HCT116 (cell line): ENCODE results near the gene C22orf42. TPM values are rescaled to one million over a fixed set of nuclear protein-coding genes. Genes with fewer than 3 reads are reported as not detected.

Experiments used
- ATAC-seq: fragments of 200-7000 bp; cut with Tn5 transposase; 2 replicates; pipeline ENCODE4 v1.9.1; 2020; ENCODE audit warnings: mild to moderate bottlenecking, moderate library complexity
- BruUV-seq: library from RNA; stranded (reverse); fragments of 400-500 nt; replicated peaks from 2 replicates; lab custom pipeline; 2021; lab: Mats Ljungman, UMichigan
- CTCF ChIA-PET: fragments of 300-600 bp; sonication (Branson Sonifier 250); formaldehyde crosslinking; loops from one replicate; lab custom pipeline; 2021; ENCODE audit warnings: antibody characterized with exemption; lab: Charles Lee
- POLR2A ChIA-PET: fragments of 300-600, 350-600 bp; sonication (Branson Sonifier 250); formaldehyde crosslinking; loops from one replicate; lab custom pipeline; 2021; ENCODE audit warnings: antibody characterized with exemption; lab: Charles Lee
- RAD21 ChIA-PET, 2 experiments: fragments of 300-600 bp; sonication (Branson Sonifier 250); formaldehyde crosslinking; loops; one replicate each; lab custom pipeline; 2023; ENCODE audit warnings: low total read pairs in 2 of 2; ENCODE audit not compliant: uncharacterized antibody in 2 of 2, unreplicated experiment in 2 of 2, low non-redundant PET in 1 of 2; lab: Charles Lee
- DNase-seq: peaks from one replicate; pipeline ENCODE4 v3.0.0-alpha.2; 2010; ENCODE audit warnings: low read depth, low spot score
- H2AFZ ChIP-seq: fragments of 200-600 bp; shearing (Covaris generic), sonication (generic); 2 replicates; pipeline ENCODE4 v1.6.1; 2017; ENCODE audit warnings: low read depth, mixed run types, mixed read lengths, antibody characterized with exemption, low read length; ENCODE audit not compliant: poor library complexity, severe bottlenecking
- H3K27ac ChIP-seq: 2 replicates; pipeline ENCODE4 v1.5.1; 2012; ENCODE audit warnings: low read depth, low read length
- H3K27me3 ChIP-seq: fragments of 200-600 bp; sonication (generic); 2 replicates; pipeline ENCODE4 v1.6.1; 2016; ENCODE audit warnings: mixed run types, low read length, mixed read lengths; ENCODE audit not compliant: insufficient read depth
- H3K36me3 ChIP-seq, 2 experiments: fragments of 200-500 bp in 1 of 2; fragments of 200-600 bp in 1 of 2; sonication (Bioruptor generic) in 1 of 2; sonication (generic) in 1 of 2; 2 replicates each; pipeline versions ENCODE4 v1.5.1 to v1.6.1; 2014 to 2016; ENCODE audit warnings: low read length in 2 of 2, inconsistent platforms in 1 of 2, mixed read lengths in 1 of 2, mixed run types in 1 of 2; ENCODE audit not compliant: insufficient read depth in 2 of 2, control insufficient read depth in 1 of 2
- H3K4me1 ChIP-seq, 2 experiments: fragments of 200-600 bp in 1 of 2; sonication (generic) in 1 of 2; 2 replicates each; pipeline versions ENCODE4 v1.5.1 to v1.6.1; 2012 to 2017; ENCODE audit warnings: low read length in 2 of 2, inconsistent platforms in 1 of 2, mild to moderate bottlenecking in 1 of 2, mixed read lengths in 1 of 2, mixed run types in 1 of 2, moderate library complexity in 1 of 2; ENCODE audit not compliant: insufficient read depth in 2 of 2, control insufficient read depth in 1 of 2
- H3K4me2 ChIP-seq: fragments of 200-600 bp; sonication (generic); 2 replicates; pipeline ENCODE4 v1.6.1; 2017; ENCODE audit warnings: mixed run types, low read length, mixed read lengths
- H3K4me3 ChIP-seq, 2 experiments: fragments of 200-600 bp in 1 of 2; sonication (generic) in 1 of 2; replicated peaks in 1 of 2; 2 replicates each; pipeline ENCODE4 v1.5.1; 2011 to 2016; ENCODE audit warnings: low read length in 2 of 2, control low read depth in 1 of 2, low read depth in 1 of 2, mild to moderate bottlenecking in 1 of 2, mixed read lengths in 1 of 2, mixed run types in 1 of 2
- H3K79me2 ChIP-seq: fragments of 200-600 bp; sonication (generic); 2 replicates; pipeline ENCODE4 v1.6.1; 2017; ENCODE audit warnings: mild to moderate bottlenecking, mixed run types, low read length, moderate library complexity, mixed read lengths; ENCODE audit not compliant: insufficient read depth
- H3K9ac ChIP-seq: fragments of 200-600 bp; sonication (generic); 2 replicates; pipeline ENCODE4 v1.6.1; 2016; ENCODE audit warnings: low read length, mixed read lengths
- H3K9me2 ChIP-seq: fragments of 200-600 bp; sonication (generic), shearing (Covaris generic); 2 replicates; pipeline ENCODE4 v1.6.1; 2017; ENCODE audit warnings: mixed run types, mild to moderate bottlenecking, moderate library complexity; ENCODE audit not compliant: insufficient read depth
- H3K9me3 ChIP-seq, 2 experiments: fragments of 200-500 bp in 1 of 2; fragments of 200-600 bp in 1 of 2; sonication (Bioruptor generic) in 1 of 2; sonication (generic) in 1 of 2; 2 replicates each; pipeline ENCODE4 v1.6.1; 2014 to 2017; ENCODE audit warnings: low read length in 2 of 2, mixed read lengths in 2 of 2, inconsistent platforms in 1 of 2, low read depth in 1 of 2, mild to moderate bottlenecking in 1 of 2, mixed run types in 1 of 2, moderate library complexity in 1 of 2; ENCODE audit not compliant: control insufficient read depth in 1 of 2, insufficient read depth in 1 of 2
- H4K20me1 ChIP-seq: fragments of 200-600 bp; sonication (generic), shearing (Covaris generic); 2 replicates; pipeline ENCODE4 v1.6.1; 2017; ENCODE audit warnings: mixed run types, mild to moderate bottlenecking, moderate library complexity; ENCODE audit not compliant: insufficient read depth
- EZH2 ChIP-seq: fragments of 200-600 bp; sonication (generic); IDR thresholded peaks from 2 replicates; pipeline ENCODE4 v1.6.1; 2017; ENCODE audit warnings: antibody characterized with exemption, mixed run types
- FOSL1 ChIP-seq: IDR thresholded peaks from 2 replicates; pipeline ENCODE4 v1.6.1; 2012; ENCODE audit warnings: low read depth
- JUND ChIP-seq: IDR thresholded peaks from 2 replicates; pipeline ENCODE4 v1.6.1; 2012
- POLR2A ChIP-seq: IDR thresholded peaks from 2 replicates; pipeline ENCODE4 v1.7.0; 2011; ENCODE audit warnings: borderline replicate concordance; ENCODE audit not compliant: insufficient read depth, insufficient read length; ENCODE audit errors: extremely low read depth
- TCF7L2 ChIP-seq: IDR thresholded peaks from 2 replicates; pipeline ENCODE4 v1.7.0; 2011; ENCODE audit warnings: borderline replicate concordance, inconsistent platforms; ENCODE audit not compliant: insufficient read depth, insufficient read length; ENCODE audit errors: extremely low read depth
- ZNF274 ChIP-seq: fragments of 200-500 bp; sonication (Bioruptor generic); IDR thresholded peaks from 2 replicates; pipeline ENCODE4 v1.6.1; 2014; ENCODE audit warnings: mild to moderate bottlenecking, low read depth, low read length, inconsistent platforms
- intact Hi-C: fragments of 100-400 bp; cut with micrococcal nuclease; formaldehyde crosslinking; loops from 2 replicates; pipeline ENCODE4 v1.10.0; 2022
- total RNA-seq: library from RNA; stranded (reverse); gene quantifications from one replicate; pipeline ENCODE4 v1.2.1, GENCODE V29; 2021; ENCODE audit not compliant: unreplicated experiment
- TF ChIP-seq, protein P1 (sequence below), 3 experiments: fragments of 200-600 bp in 1 of 3; sonication (generic) in 1 of 3; IDR thresholded peaks in 2 of 3; conservative IDR thresholded peaks in 1 of 3; 2 replicates each; pipeline ENCODE4 v1.5.1; 2012 to 2017; ENCODE audit warnings: low read depth in 2 of 3, low read length in 2 of 3, antibody characterized with exemption in 1 of 3, borderline replicate concordance in 1 of 3, control low read depth in 1 of 3, mild to moderate bottlenecking in 1 of 3, mixed read lengths in 1 of 3, mixed run types in 1 of 3, moderate library complexity in 1 of 3; ENCODE audit not compliant: insufficient read depth in 1 of 3
- TF ChIP-seq, protein P2 (sequence below): IDR thresholded peaks from 2 replicates; pipeline ENCODE4 v1.6.1; 2012; ENCODE audit warnings: low read depth
- TF ChIP-seq, protein P3 (sequence below): IDR thresholded peaks from 2 replicates; pipeline ENCODE4 v1.6.1; 2012

The C22orf42 gene
- total RNA-seq, 1 experiment from 2014 or later = not detected

DNA sequence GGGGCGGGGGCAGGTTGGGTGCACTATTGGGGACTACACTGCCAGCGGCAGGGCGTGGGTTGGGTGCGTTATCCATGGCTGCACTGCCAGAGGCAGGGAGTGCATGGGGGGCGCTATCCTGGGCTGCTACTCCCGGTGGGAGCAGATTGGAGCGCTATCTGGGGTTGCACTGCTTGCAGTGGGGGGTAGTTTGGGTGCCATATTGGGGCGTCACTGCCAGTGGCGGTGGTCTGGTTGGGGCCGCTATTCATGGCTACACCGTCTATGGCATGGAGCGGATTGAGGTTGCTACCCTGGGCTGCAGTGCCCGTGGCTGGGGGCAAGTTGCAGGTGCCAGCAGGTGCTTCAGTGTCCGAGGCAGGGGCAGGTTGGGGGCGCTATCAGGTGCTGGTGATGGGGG lies 36.2 kb downstream of the C22orf42 start:
- CTCF ChIA-PET = no interaction called here
- no peak for TF ChIP-seq FOSL1
- TF ChIP-seq, protein P1, sequence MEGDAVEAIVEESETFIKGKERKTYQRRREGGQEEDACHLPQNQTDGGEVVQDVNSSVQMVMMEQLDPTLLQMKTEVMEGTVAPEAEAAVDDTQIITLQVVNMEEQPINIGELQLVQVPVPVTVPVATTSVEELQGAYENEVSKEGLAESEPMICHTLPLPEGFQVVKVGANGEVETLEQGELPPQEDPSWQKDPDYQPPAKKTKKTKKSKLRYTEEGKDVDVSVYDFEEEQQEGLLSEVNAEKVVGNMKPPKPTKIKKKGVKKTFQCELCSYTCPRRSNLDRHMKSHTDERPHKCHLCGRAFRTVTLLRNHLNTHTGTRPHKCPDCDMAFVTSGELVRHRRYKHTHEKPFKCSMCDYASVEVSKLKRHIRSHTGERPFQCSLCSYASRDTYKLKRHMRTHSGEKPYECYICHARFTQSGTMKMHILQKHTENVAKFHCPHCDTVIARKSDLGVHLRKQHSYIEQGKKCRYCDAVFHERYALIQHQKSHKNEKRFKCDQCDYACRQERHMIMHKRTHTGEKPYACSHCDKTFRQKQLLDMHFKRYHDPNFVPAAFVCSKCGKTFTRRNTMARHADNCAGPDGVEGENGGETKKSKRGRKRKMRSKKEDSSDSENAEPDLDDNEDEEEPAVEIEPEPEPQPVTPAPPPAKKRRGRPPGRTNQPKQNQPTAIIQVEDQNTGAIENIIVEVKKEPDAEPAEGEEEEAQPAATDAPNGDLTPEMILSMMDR (IDR thresholded peaks at IDR 0.05 in 2 of 3, conservative IDR thresholded peaks at IDR 0.05 in 1 of 3; ENCODE audit: borderline replicate concordance in 1 of 3, insufficient read depth in 1 of 3, low read depth in 2 of 3, low read length in 2 of 3) = no peak
- TF ChIP-seq, protein P2, sequence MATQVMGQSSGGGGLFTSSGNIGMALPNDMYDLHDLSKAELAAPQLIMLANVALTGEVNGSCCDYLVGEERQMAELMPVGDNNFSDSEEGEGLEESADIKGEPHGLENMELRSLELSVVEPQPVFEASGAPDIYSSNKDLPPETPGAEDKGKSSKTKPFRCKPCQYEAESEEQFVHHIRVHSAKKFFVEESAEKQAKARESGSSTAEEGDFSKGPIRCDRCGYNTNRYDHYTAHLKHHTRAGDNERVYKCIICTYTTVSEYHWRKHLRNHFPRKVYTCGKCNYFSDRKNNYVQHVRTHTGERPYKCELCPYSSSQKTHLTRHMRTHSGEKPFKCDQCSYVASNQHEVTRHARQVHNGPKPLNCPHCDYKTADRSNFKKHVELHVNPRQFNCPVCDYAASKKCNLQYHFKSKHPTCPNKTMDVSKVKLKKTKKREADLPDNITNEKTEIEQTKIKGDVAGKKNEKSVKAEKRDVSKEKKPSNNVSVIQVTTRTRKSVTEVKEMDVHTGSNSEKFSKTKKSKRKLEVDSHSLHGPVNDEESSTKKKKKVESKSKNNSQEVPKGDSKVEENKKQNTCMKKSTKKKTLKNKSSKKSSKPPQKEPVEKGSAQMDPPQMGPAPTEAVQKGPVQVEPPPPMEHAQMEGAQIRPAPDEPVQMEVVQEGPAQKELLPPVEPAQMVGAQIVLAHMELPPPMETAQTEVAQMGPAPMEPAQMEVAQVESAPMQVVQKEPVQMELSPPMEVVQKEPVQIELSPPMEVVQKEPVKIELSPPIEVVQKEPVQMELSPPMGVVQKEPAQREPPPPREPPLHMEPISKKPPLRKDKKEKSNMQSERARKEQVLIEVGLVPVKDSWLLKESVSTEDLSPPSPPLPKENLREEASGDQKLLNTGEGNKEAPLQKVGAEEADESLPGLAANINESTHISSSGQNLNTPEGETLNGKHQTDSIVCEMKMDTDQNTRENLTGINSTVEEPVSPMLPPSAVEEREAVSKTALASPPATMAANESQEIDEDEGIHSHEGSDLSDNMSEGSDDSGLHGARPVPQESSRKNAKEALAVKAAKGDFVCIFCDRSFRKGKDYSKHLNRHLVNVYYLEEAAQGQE = no peak
- no peak for TF ChIP-seq TCF7L2
- no peak for TF ChIP-seq POLR2A
- TF ChIP-seq ZNF274 = no peak
- no peak for TF ChIP-seq EZH2
- TF ChIP-seq, protein P3, sequence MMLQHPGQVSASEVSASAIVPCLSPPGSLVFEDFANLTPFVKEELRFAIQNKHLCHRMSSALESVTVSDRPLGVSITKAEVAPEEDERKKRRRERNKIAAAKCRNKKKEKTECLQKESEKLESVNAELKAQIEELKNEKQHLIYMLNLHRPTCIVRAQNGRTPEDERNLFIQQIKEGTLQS = no peak
- no peak for TF ChIP-seq JUND

More for the DNA sequence above, 36.2 kb downstream of the C22orf42 start:
- no peak overlapping the region for H3K27ac ChIP-seq
- H3K36me3 ChIP-seq = no peaks in the 10 kb centered on the region
- H3K4me1 ChIP-seq = no peaks in the 10 kb centered on the region
- ChIA-PET RAD21 (no interaction called here), POLR2A (no interaction called here)
- ATAC-seq = no peak
- DNase-seq = no peak
- no peaks in the 10 kb centered on the region for H3K79me2 ChIP-seq
- no peak overlapping the region for H3K4me3 ChIP-seq
- intact Hi-C loops = loop anchor here (2.0 kb wide), 1 partner anchor 146 kb away; no protein-coding TSS in a partner anchor
- H3K4me2 ChIP-seq = no peak overlapping the region
- no peaks in the 10 kb centered on the region for H4K20me1 ChIP-seq
- H3K9me3 ChIP-seq = no peaks in the 10 kb centered on the region
- BruUV-seq = no TSS peak
- H3K9ac ChIP-seq = no peak overlapping the region
- H2AFZ ChIP-seq = no peak overlapping the region
- H3K27me3 ChIP-seq = no peaks in the 10 kb centered on the region
- H3K9me2 ChIP-seq = no peaks in the 10 kb centered on the region
